H1 (cell line): Measurements from ENCODE around the gene GUCA1A. TPM values are rescaled to one million over a fixed set of nuclear protein-coding genes. Genes with fewer than 3 reads are reported as not detected.

Experiments
- ASH2L ChIP-seq: fragments of 200-600, 300-600 bp; sonication (generic); IDR thresholded peaks from one replicate; pipeline ENCODE4 v1.7.1; 2017; ENCODE audit warnings: low read length
- BACH1 ChIP-seq: IDR thresholded peaks from 2 replicates; pipeline ENCODE4 v1.6.1; 2012; ENCODE audit warnings: low read length, improper control_type of control experiment
- CTBP2 ChIP-seq: IDR thresholded peaks from 2 replicates; pipeline ENCODE4 v1.7.0; 2011; ENCODE audit warnings: borderline replicate concordance, mild to moderate bottlenecking, moderate library complexity, mixed read lengths, low read length; ENCODE audit not compliant: insufficient read depth, insufficient read length
- EGR1 ChIP-seq: IDR thresholded peaks from 2 replicates; pipeline ENCODE4 v1.6.1; 2011; ENCODE audit warnings: low read depth, low read length, borderline replicate concordance
- HDAC2 ChIP-seq, 2 experiments: fragments of 300-600 bp in 1 of 2; sonication (generic) in 1 of 2; IDR thresholded peaks; 2 replicates each; pipeline ENCODE4 v1.6.1; 2011 to 2012; ENCODE audit warnings: low read depth in 2 of 2, low read length in 2 of 2, mild to moderate bottlenecking in 2 of 2, moderate library complexity in 2 of 2, borderline replicate concordance in 1 of 2, inconsistent platforms in 1 of 2
- NRF1 ChIP-seq: IDR thresholded peaks from 2 replicates; pipeline ENCODE4 v1.6.1; 2011; ENCODE audit warnings: mild to moderate bottlenecking, low read depth, low read length, improper control_type of control experiment
- POLR2A ChIP-seq, 2 experiments: IDR thresholded peaks; 1 replicate in 1 of 2; 2 replicates in 1 of 2; pipeline ENCODE4 v1.6.1; 2011; ENCODE audit warnings: low read depth in 2 of 2, low read length in 2 of 2, mild to moderate bottlenecking in 2 of 2; ENCODE audit errors: control extremely low read depth in 1 of 2
- POLR2AphosphoS5 ChIP-seq: IDR thresholded peaks from 2 replicates; pipeline ENCODE4 v1.6.1; 2011; ENCODE audit warnings: low read depth, low read length
- POU5F1 ChIP-seq: IDR thresholded peaks from 2 replicates; pipeline ENCODE4 v1.6.1; 2011; ENCODE audit warnings: low read depth, mild to moderate bottlenecking, low read length, moderate library complexity
- RBBP5 ChIP-seq: IDR thresholded peaks from 2 replicates; pipeline ENCODE4 v1.7.1; 2012; ENCODE audit warnings: low read depth, mild to moderate bottlenecking, inconsistent platforms, low read length, moderate library complexity, borderline replicate concordance
- RXRA ChIP-seq: IDR thresholded peaks from 2 replicates; pipeline ENCODE4 v1.6.1; 2011; ENCODE audit warnings: low read depth, mild to moderate bottlenecking, low read length, moderate library complexity; ENCODE audit not compliant: insufficient read depth
- SIN3A ChIP-seq, 2 experiments: IDR thresholded peaks in 1 of 2; conservative IDR thresholded peaks in 1 of 2; 2 replicates each; pipeline ENCODE4 v1.6.1; 2011 to 2012; ENCODE audit warnings: low read length in 2 of 2, improper control_type of control experiment in 1 of 2, low read depth in 1 of 2, mild to moderate bottlenecking in 1 of 2
- SRF ChIP-seq: IDR thresholded peaks from 2 replicates; pipeline ENCODE4 v1.6.1; 2011; ENCODE audit warnings: mild to moderate bottlenecking, low read depth, low read length, moderate library complexity
- SUZ12 ChIP-seq: fragments of 200-600 bp; sonication (generic); IDR thresholded peaks from 2 replicates; pipeline ENCODE4 v1.6.1; 2012; ENCODE audit warnings: mild to moderate bottlenecking, inconsistent platforms, low read length, moderate library complexity, mixed read lengths
- TAF1 ChIP-seq: IDR thresholded peaks from 2 replicates; pipeline ENCODE4 v1.6.1; 2011; ENCODE audit warnings: mild to moderate bottlenecking, low read depth, low read length
- TAF7 ChIP-seq: optimal IDR thresholded peaks from 2 replicates; pipeline ENCODE3; 2011; ENCODE audit warnings: low read depth, mild to moderate bottlenecking, inconsistent platforms, low read length, moderate library complexity, borderline replicate concordance
- TBP ChIP-seq: IDR thresholded peaks from 2 replicates; pipeline ENCODE4 v1.6.1; 2011; ENCODE audit warnings: low read depth, low read length, improper control_type of control experiment
- TEAD4 ChIP-seq: IDR thresholded peaks from 2 replicates; pipeline ENCODE4 v1.6.1; 2012; ENCODE audit warnings: low read depth, low read length, inconsistent platforms, mixed read lengths
- ZNF274 ChIP-seq: IDR thresholded peaks from 2 replicates; pipeline ENCODE4 v1.7.0; 2012; ENCODE audit warnings: low read length, borderline replicate concordance; ENCODE audit errors: extremely low read depth
- polyA plus RNA-seq, 7 experiments: library from polyadenylated mRNA; depleted of rRNA in 3 of 7; stranded (reverse) in 5 of 7; unstranded in 2 of 7; fragments of >200 nt in 5 of 7; fragments of 200-250 nt in 2 of 7; gene quantifications; 1 replicate in 5 of 7; 2 replicates in 1 of 7; 4 replicates in 1 of 7; pipeline versions ENCODE4 v1.2.1 to v1.2.3, GENCODE V29; 2011 to 2013; ENCODE audit warnings: missing spikeins in 2 of 7, mixed read lengths in 2 of 7
- total RNA-seq: library from RNA; stranded (reverse); fragmentation: NEBNext Ultra II Directional; extraction: Animal tissue kit (Norgen Biotek cat#: 25700); gene quantifications from 2 replicates; pipeline ENCODE4 v1.2.1, GENCODE V29; 2021
- TF ChIP-seq, protein P1 (sequence below): IDR thresholded peaks from 2 replicates; pipeline ENCODE4 v1.6.1; 2011; ENCODE audit warnings: low read length, improper control_type of control experiment
- TF ChIP-seq, protein P2 (sequence below): IDR thresholded peaks from 2 replicates; pipeline ENCODE4 v1.6.1; 2011; ENCODE audit warnings: low read depth, mild to moderate bottlenecking, low read length; ENCODE audit not compliant: insufficient read depth
- TF ChIP-seq, protein P3 (sequence below): IDR thresholded peaks from 2 replicates; pipeline ENCODE4 v1.6.1; 2012; ENCODE audit warnings: inconsistent platforms

GUCA1A gene
- total and polyA plus RNA-seq, 2 of the 8 experiments (the other 6 are each of a cell fraction or from before 2014, with no cell fraction given) = 4.6 to 24.6 TPM

DNA sequence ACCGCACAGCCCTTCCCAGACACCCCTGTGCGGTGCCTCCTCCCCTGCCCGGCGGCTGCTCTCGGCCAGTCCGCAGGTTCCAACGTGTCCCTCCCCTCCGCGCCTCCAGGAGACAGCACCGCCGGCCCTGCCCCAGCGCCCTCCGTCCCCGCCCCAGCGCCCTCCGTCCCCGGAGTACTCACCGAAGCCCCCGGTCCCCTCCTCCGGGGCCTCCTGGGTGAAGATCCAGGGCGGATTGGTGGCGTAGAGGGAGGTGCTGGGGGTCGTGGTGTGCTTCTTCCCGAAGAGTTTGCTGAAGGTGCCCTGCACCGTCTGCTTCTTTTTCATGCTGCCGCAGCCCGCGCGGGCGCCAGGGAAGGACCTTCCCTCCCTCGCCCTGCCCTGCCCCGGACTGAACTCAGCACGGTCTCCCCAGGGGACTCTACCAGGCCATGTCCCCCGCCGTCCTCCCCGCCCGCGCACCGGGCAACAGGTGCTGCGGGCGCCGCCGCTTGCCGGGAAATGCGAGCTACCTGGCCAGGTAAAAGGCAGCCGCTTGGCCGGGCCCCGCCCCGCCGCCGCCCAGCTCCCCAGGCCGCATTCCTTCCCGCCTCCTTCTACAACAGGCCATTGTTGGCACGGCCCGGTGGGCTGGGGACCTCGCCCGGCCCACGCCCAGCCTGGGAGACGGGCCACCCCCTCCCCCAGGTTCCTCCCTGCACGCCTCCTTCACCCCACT, 30.9 kb upstream of the GUCA1A start, which contains the start of gene C6orf132 (continued):
- no peak for TF ChIP-seq BACH1
- TF ChIP-seq EGR1 = peak; percentile 62; the same call in 1 of the 2 replicates
- TF ChIP-seq POLR2AphosphoS5 = peak; percentile 56
- no peak for TF ChIP-seq ZNF274
- TF ChIP-seq RXRA = no peak
- peak; percentile 95 for TF ChIP-seq TAF1
- TF ChIP-seq HDAC2 (IDR thresholded peaks at IDR 0.05; ENCODE audit: borderline replicate concordance in 1 of 2, low read depth in 2 of 2, low read length in 2 of 2) = no peak
- TF ChIP-seq NRF1 = no peak
- TF ChIP-seq, protein P1, sequence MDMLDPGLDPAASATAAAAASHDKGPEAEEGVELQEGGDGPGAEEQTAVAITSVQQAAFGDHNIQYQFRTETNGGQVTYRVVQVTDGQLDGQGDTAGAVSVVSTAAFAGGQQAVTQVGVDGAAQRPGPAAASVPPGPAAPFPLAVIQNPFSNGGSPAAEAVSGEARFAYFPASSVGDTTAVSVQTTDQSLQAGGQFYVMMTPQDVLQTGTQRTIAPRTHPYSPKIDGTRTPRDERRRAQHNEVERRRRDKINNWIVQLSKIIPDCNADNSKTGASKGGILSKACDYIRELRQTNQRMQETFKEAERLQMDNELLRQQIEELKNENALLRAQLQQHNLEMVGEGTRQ = no peak
- TF ChIP-seq SUZ12 = no peak
- TF ChIP-seq TEAD4 = peak; percentile 76
- no peak for TF ChIP-seq ASH2L
- no peak for TF ChIP-seq SRF
- peak; percentile 90 for TF ChIP-seq TBP
- TF ChIP-seq, protein P2, sequence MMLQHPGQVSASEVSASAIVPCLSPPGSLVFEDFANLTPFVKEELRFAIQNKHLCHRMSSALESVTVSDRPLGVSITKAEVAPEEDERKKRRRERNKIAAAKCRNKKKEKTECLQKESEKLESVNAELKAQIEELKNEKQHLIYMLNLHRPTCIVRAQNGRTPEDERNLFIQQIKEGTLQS = no peak
- no peak for TF ChIP-seq CTBP2
- TF ChIP-seq RBBP5 = peak; percentile 36; the same call in 1 of the 2 replicates
- no peak for TF ChIP-seq POU5F1
- TF ChIP-seq, protein P3, sequence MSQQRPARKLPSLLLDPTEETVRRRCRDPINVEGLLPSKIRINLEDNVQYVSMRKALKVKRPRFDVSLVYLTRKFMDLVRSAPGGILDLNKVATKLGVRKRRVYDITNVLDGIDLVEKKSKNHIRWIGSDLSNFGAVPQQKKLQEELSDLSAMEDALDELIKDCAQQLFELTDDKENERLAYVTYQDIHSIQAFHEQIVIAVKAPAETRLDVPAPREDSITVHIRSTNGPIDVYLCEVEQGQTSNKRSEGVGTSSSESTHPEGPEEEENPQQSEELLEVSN = peak; percentile 63; the same call in 1 of the 2 replicates
- peak in 1 of 2 experiments; percentile 61; a peak in 1 of 4 replicates for TF ChIP-seq SIN3A (conservative IDR thresholded peaks at IDR 0.05 in 1 of 2, IDR thresholded peaks at IDR 0.05 in 1 of 2; ENCODE audit: low read depth in 1 of 2, low read length in 2 of 2)
- peak in 1 of 2 experiments; percentile 81; a peak in 2 of 3 replicates for TF ChIP-seq POLR2A (IDR thresholded peaks at IDR 0.05; ENCODE audit: control extremely low read depth in 1 of 2, low read depth in 2 of 2, low read length in 2 of 2)
- peak; percentile 94 for TF ChIP-seq TAF7
